T-helper 9 cell (primary cell): Measurements from ENCODE around the gene PKP4.

ENCODE experiments used
- DNase-seq: peaks from one replicate; pipeline ENCODE4 v3.0.0-alpha.2; 2020

The PKP4 gene

DNA sequence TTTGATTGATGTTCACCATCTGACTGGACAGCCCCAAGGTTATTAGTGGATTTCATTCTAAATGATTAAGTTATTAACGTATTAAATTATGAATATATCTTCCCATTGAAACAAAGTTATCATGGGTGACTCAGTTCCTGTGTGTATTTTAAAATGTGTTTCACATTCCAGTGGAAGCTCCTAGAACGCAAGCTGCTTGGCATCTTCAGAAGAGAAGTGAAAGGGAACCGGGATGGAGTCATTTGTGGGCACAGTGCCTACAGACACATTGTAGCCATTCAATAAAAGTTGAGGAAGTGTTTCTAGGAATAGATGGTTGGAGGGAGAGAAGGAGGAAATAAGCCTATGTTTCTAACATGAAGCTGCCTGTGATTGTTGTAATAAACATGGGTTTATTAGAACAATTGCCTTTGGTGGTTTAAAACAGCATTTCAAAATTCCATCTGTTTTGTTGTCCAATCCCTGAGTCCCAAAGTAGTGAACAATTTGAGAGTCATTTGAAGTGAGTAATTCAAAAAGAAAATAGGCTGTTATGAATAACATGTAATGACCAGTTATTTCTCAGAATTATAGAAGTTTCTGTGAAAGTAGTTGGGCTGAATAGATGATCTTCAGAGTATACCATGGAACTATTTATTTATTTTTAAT is 143.5 kb downstream of the PKP4 start:
- DNase-seq: no peak

- no peak for DNase-seq
These were observed 145.3 kb downstream of the PKP4 start for GRCh38 chr2:158602027-158602426.

GRCh38 chr2:158603205-158603604 is 146.5 kb downstream of the PKP4 start:
- DNase-seq: no peak

DNA sequence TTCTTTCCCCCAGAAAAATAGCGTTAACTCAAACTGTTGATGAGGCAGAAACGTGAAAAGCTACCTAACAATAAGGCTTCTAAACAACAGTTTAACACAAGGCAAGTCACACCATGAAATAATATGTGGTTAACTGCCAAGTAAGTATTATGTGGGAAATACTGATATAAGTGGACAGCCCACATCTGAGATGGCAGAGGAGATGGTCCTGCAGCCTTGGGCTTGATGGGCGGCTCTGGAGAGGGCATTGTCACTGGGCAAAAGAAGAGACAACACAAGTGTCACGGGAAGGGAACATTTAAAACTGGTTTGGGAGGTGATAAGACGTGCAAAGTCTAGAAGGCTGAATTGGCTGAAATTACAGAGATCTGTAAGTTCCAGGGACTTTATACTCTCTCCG is 147.2 kb downstream of the PKP4 start:
- no peak for DNase-seq

DNA sequence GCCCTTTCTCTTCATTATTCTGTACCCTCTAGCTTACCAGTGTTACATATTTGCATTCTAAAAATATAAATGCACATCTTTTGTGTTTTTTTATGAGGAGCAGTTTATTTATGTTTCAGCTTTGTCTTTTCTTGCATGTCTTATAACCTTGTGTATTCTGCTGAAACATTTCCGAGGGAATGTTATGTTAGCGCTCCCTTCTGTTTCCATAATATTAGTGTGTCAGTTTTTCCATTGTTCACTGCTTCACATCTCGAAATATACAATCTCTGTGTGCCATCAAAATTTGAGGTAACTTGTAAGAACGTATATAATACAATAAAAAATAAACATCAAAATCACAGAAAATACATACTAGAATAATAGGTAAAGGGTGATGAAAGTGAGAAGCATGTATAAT is 153.3 kb downstream of the PKP4 start:
- no peak for DNase-seq

DNA sequence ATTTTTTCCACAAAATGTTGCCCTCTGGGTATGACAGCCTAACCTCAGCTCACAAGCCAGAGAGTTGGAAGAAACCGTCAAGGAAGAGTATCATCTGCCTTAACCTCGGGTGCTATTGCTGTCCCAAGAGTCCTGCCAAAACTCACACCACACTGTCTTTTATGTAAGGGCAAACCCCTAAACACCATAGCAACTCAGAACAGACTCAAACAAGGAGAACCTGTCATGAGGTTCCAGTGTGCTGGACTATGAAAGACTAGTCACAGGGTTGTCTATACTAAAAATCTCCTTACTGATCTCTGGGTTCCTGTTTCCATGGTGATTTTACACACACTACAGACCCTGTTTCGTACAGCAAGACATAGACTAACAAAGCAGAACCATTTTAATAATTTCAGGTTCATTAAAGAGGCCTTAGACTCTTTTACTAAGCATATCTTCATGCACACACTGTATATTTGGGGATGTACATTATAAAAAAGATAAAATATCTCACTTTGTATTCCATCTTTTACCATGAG is 159.8 kb downstream of the PKP4 start:
- DNase-seq: no peak

GRCh38 chr2:158618891-158619490 is 162.2 kb downstream of the PKP4 start:
- no peak for DNase-seq

- no peak for DNase-seq
These were observed 162.7 kb downstream of the PKP4 start for GRCh38 chr2:158619496-158619895.

DNA sequence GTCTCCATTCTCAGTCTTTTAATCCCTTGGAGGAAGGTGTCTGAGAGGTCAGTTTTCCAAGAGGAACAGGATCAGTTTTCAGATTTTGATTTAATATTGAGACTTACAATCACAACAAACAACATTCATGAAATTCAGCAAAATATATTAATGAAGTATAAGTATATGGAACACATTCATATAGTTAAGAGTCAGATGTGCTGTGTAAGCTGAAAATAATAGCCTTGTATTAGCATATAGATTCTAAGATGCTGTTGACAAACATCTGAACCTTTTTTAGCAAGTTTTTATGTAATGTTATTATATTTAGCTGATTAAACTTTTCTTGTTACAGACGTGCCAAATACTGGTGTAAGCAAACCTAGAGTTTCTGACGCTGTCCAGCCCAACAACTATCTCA is 163.9 kb downstream of the PKP4 start:
- no peak for DNase-seq

DNA sequence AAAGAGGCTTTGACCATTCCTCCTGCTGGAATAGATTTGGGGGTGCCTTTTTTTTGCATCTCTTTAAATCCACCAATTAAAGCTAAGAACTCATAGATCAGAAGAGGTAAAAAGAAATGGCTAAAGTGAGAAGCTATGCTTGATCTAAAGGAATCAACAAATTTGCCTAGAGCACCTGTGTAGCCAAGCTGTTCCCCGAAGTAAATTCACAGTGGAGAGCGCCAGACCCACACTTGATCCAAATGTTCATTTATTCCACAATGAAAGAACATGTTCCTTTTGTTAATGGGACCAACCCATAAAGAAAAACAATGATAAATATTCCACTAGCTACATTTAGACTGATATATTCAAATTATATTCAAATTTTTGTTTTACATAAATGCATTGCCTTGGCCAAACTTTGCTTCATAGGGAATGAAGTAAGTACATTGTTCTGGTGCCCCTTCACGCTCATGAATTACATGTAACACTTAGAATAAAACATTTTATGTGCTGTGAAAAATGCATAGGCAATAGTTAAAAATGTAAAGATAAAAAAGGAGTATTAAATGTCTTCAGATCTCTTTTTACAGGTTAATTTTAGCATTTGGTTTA is 167.4 kb downstream of the PKP4 start:
- no peak for DNase-seq

DNA sequence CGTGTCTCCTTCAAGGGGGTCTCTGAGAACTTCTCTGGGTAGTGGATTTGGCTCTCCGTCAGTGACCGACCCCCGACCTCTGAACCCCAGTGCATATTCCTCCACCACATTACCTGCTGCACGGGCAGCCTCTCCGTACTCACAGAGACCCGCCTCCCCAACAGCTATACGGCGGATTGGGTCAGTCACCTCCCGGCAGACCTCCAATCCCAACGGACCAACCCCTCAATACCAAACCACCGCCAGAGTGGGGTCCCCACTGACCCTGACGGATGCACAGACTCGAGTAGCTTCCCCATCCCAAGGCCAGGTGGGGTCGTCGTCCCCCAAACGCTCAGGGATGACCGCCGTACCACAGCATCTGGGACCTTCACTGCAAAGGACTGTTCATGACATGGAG is 168.2 kb downstream of the PKP4 start:
- DNase-seq: no peak

DNA sequence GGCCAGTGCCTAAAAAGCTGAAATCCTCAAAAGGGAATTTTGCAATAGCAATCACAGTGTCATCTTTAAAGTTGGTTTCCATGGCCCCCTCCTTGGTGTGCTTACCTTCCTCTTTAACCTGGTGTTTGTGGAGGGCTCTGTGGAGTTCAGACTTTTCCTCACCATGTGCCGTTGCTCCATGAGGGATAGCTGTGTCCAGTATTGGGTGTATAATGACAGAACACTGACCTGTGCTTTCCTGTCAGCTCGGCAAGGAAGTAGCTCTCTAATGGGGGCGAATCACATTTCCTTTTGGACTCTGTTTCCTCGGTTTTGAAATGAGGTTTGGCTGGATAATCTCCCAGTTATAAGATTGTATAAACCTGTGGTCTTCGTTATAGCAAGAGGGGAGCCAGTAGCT is 172.4 kb downstream of the PKP4 start:
- no peak for DNase-seq

DNA sequence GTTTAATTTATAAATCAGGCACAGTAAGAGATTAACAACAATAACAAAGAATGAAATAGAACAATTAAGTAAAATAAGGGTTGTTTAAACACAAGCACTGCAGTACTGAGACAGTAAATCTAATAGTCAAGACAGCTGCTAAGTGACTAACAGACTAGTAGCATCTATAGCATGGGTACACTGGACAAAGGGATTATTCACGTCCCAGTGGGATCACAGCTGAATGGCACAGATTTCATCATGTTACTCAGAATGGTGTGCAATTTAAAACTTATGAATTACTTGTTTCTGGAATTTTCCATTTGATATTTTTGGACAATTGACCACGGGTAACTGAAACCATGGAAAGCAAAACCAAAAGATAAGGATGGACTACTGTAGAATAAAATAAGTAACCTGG is 176.5 kb downstream of the PKP4 start:
- no peak for DNase-seq

DNA sequence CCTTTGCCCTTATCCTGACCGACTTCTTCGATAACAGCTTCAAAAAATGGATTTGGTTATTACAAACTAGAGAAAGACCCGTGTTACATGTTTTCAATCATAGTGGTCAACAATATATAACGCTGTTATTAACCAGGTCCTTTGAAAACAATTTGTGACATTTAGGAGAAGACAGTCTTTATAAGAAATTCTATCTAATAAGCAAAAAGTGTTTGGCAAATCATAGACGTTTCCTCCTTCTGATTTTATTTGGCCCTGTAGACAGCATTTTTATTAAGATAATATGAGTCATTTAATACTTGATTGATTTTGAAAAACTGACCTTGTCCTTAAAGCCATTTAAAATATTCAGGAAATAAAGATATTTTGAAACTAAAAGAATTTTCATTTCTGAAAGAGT is 177.9 kb downstream of the PKP4 start:
- DNase-seq: no peak

DNA sequence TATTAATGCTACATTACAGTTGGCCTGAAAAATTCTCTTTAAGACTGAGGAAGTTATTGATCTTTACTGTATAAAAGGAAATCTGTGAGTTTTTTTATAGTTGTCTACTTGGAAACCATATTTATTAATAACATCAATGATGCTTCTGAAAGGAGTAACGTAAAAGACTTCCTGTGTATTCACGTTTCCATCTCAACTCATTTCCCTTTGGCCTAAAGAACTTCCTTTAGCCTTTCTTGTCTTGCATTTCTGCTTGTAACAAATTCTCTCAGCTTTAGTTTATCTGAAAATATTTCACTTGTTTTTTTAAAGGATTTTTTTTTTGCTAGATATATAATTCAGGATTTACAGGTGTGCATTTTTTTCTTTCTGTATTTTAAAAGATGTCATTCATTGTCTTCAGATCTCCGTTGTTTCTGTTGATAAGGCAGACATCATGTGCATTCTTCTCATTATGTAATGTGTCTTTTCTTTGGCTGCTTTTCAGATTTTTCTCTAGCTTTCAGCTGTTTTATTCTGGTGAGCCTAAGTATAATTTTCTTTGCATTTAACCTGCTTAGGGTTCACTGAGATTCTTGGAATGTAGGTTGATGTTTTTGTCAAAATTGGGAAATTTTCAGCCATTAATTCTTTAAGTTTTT is 179.3 kb downstream of the PKP4 start:
- DNase-seq: no peak

DNA sequence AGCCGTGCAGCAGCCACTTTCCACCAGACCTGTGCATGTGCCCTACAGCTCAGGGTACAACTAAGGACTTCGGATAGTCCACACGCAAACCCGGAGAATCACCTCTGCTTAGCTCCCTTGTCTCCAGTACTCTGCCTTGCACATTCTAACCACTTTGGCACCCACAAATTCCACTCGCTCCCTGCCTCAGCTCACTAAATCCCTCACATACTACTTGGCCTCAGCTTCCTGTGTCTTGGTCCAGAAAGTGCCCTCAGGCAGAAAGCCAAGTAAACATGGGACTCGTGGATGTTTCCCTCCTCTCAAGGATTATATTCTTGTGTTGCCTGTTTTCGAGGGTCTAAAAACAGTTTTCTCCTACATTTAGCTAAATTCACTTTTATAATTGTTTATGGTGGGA is 180.6 kb downstream of the PKP4 start:
- DNase-seq: no peak

DNA sequence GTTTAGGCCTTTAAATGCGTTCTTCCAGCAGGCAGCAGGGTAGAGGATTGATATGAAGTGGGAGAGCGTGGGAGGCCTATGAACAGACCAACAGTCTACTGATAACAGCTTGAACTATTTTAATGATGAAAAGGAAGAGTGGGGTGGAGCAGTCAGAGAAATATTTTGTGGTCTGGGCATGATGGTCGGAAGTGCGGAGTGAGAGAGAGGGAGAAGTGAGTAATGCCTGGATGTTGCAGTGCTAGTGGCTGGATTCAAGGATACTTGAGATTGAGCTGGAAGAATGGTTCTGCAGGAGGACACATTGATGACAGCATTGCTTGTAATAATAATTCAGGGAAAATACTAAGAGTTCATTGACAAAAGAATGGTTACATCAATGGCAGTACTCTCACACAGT is 187.4 kb downstream of the PKP4 start:
- DNase-seq: no peak

DNA sequence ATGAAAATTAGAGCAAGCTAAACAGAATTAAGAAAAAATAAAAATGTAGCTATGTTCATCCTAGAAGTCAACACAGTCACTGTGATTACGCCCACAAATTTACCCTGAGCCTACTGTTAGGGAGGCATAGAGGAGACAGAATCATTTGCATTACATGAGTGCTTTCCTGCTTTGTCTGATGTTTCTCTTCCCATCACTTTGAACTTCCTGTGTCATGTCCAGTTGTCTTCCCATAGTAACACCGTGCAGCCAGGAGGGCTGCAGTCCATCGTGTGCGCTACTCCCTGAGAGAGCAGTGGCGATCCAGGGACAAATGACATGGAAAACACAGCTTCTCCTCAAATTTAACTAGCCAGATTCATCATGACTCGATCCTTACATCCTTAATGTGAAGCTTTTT is 188.5 kb downstream of the PKP4 start:
- DNase-seq: no peak

- DNase-seq: no peak
These were observed 190.9 kb downstream of the PKP4 start for GRCh38 chr2:158647436-158648231.

DNA sequence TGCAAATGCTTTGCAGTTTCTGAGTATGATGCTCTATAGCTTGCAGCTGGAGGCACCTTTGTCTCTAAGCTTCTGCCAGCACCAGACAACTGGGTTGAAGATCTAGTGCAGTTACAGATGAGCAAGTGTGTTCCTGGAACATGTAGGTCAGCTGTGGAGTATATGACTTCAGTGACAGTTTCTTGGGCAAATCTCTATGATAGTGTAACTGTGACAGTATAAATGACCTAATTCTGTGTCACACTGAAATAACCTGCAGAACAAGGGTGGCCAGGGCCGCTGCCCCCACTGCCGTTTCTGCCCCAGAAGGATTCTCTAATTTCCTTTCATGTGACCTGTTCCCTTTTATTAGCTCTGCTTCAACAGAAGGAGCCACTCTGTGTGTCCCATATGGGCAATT is 193.1 kb downstream of the PKP4 start:
- DNase-seq: no peak

DNA sequence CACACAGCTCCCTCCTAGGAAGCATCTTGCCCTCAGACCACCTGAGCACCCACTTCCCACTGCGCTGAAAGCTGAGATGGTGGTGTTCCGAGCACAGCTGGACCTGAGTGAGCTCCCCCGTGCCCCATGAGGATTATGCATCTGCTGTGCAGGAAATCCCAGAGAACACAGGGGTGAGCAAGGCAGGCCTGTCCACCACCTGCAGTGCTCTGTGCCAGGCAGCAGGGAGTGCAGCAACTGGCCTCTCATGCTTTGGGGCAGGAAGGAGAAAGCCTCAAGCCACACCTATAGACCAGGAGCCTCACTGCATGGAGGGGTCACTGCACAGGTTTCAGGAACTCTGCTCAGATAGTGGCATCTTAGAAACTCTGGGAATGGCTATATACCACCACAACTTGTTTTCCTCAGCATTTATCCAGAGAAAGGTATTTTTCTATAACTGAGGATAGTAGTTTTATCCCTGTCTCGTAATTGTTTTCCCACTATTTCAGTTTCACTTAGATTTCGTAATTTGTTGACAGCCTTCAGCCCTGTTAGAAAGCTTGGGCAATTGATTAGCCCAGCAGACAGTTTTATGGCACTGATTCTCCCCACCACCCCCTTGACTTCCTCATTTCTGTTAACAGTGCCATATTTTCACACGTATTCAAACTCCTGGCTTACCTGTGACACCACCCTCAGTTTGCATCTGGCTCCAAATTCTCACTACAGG is 194.1 kb downstream of the PKP4 start:
- no peak for DNase-seq

- DNase-seq: no peak
These were observed 194.8 kb downstream of the PKP4 start for GRCh38 chr2:158651358-158652057.
